GM12878 (cell line): ENCODE data around the gene MEGF11. TPM values are rescaled to one million over a fixed set of nuclear protein-coding genes. Genes with fewer than 3 reads are reported as not detected.

ENCODE experiments used
- ATAC-seq: fragments of 200-7000 bp; cut with Tn5 transposase; 3 replicates; pipeline ENCODE4 v1.9.1; 2020; ENCODE audit warnings: mild to moderate bottlenecking, moderate library complexity
- BruUV-seq: library from RNA; stranded (reverse); fragments of 400-500 nt; replicated peaks from 2 replicates; lab custom pipeline; 2021; lab: Mats Ljungman, UMichigan
- CTCF ChIA-PET: fragments of 300-600 bp; sonication (Branson Sonifier 250); formaldehyde crosslinking; extraction: SDS; loops from one replicate; lab custom pipeline; 2021; ENCODE audit warnings: inconsistent platforms; lab: Yijun Ruan, JAX
- POLR2A ChIA-PET: fragments of 350-600 bp; formaldehyde crosslinking; extraction: SDS; loops from one replicate; lab custom pipeline; 2021; ENCODE audit warnings: inconsistent platforms; lab: Charles Lee
- RAD21 ChIA-PET: fragments of 300-600 bp; sonication (Branson Sonifier 250); formaldehyde crosslinking; loops from one replicate; lab custom pipeline; 2023; ENCODE audit warnings: antibody characterized with exemption; ENCODE audit not compliant: unreplicated experiment; lab: Charles Lee
- SMC1A ChIA-PET: fragments of 300-600 bp; sonication (Branson Sonifier 250); formaldehyde crosslinking; loops from one replicate; lab custom pipeline; 2023; ENCODE audit not compliant: unreplicated experiment, uncharacterized antibody; lab: Charles Lee
- DNase-seq: peaks from one replicate; pipeline ENCODE4 v3.0.0-alpha.2; 2011; ENCODE audit warnings: low read depth, low spot score
- FAIRE-seq: peaks from 3 replicates; lab custom pipeline; 2011; peaks lifted over from hg19 to GRCh38; lab: Jason Lieb, UNC
- H2AFZ ChIP-seq: 2 replicates; pipeline ENCODE4 v1.6.0; 2011; ENCODE audit warnings: low read depth, low read length, control low read depth; ENCODE audit not compliant: control insufficient read depth
- H3K27ac ChIP-seq: 2 replicates; pipeline ENCODE4 v1.5.1; 2011; ENCODE audit warnings: control low read depth; ENCODE audit not compliant: control insufficient read depth, insufficient read depth
- H3K27me3 ChIP-seq, 2 experiments: replicated peaks in 1 of 2; 2 replicates each; pipeline versions ENCODE4 v1.6.0 to v1.6.1; 2011; ENCODE audit warnings: low read length in 1 of 2; ENCODE audit not compliant: control insufficient read depth in 2 of 2, insufficient read depth in 2 of 2
- H3K36me3 ChIP-seq, 2 experiments: 2 replicates each; pipeline ENCODE4 v1.5.1; 2011; ENCODE audit warnings: low read length in 1 of 2; ENCODE audit not compliant: control insufficient read depth in 2 of 2, insufficient read depth in 2 of 2
- H3K4me1 ChIP-seq: 2 replicates; pipeline ENCODE4 v1.6.1; 2011; ENCODE audit warnings: mild to moderate bottlenecking, low read length, moderate library complexity, mixed read lengths; ENCODE audit not compliant: control insufficient read depth, insufficient read depth
- H3K4me2 ChIP-seq: 2 replicates; pipeline ENCODE4 v1.6.0; 2011; ENCODE audit warnings: control low read depth; ENCODE audit not compliant: control insufficient read depth, insufficient read depth
- H3K4me3 ChIP-seq: fragments of 200-600 bp; sonication (generic); 2 replicates; pipeline ENCODE4 v1.5.1; 2016
- H3K79me2 ChIP-seq: 2 replicates; pipeline ENCODE4 v1.6.0; 2011; ENCODE audit warnings: low read length; ENCODE audit not compliant: control insufficient read depth, insufficient read depth
- H3K9ac ChIP-seq: 2 replicates; pipeline ENCODE4 v1.8.0; 2011; ENCODE audit warnings: low read length, control low read depth, mixed read lengths; ENCODE audit not compliant: control insufficient read depth, insufficient read depth
- H3K9me3 ChIP-seq: replicated peaks from 3 replicates; pipeline ENCODE4 v1.5.1; 2011; ENCODE audit warnings: mild to moderate bottlenecking, low read length; ENCODE audit not compliant: control insufficient read depth, insufficient read depth
- H4K20me1 ChIP-seq: 2 replicates; pipeline ENCODE4 v1.6.0; 2011; ENCODE audit not compliant: control insufficient read depth, insufficient read depth
- ATF7 ChIP-seq: fragments of 450-650 bp; IDR thresholded peaks from 2 replicates; pipeline ENCODE4 v1.6.1; 2016; ENCODE audit warnings: low read depth, mild to moderate bottlenecking
- BMI1 ChIP-seq: fragments of 450-650 bp; IDR thresholded peaks from 2 replicates; pipeline ENCODE4 v1.6.1; 2016; ENCODE audit warnings: mild to moderate bottlenecking, moderate library complexity, borderline replicate concordance
- IKZF2 ChIP-seq, 2 experiments: fragments of 450-650 bp; IDR thresholded peaks; 2 replicates each; pipeline ENCODE4 v1.6.1; 2017; ENCODE audit warnings: mild to moderate bottlenecking in 2 of 2, moderate library complexity in 2 of 2
- KLF5 ChIP-seq: fragments of 450-650 bp; IDR thresholded peaks from 2 replicates; pipeline ENCODE4 v1.6.1; 2014; ENCODE audit warnings: mild to moderate bottlenecking; ENCODE audit not compliant: partially characterized antibody
- MEF2B ChIP-seq: fragments of 450-650 bp; IDR thresholded peaks from 2 replicates; pipeline ENCODE4 v1.6.1; 2018; ENCODE audit warnings: mild to moderate bottlenecking, moderate library complexity; ENCODE audit not compliant: partially characterized antibody, poor library complexity, severe bottlenecking
- NR2C1 ChIP-seq: fragments of 450-650 bp; IDR thresholded peaks from 2 replicates; pipeline ENCODE4 v1.6.1; 2017; ENCODE audit warnings: antibody characterized with exemption, mild to moderate bottlenecking, moderate library complexity
- NRF1 ChIP-seq: conservative IDR thresholded peaks from 2 replicates; pipeline ENCODE4 v1.6.1; 2011; ENCODE audit warnings: mild to moderate bottlenecking, low read depth, low read length, improper control_type of control experiment
- POLR2AphosphoS2 ChIP-seq: IDR thresholded peaks from 2 replicates; pipeline ENCODE4 v1.6.1; 2011; ENCODE audit warnings: low read depth, mild to moderate bottlenecking, low read length, improper control_type of control experiment, moderate library complexity
- RAD51 ChIP-seq: fragments of 450-650 bp; IDR thresholded peaks from 2 replicates; pipeline ENCODE4 v1.6.1; 2016; ENCODE audit warnings: moderate library complexity, mild to moderate bottlenecking, inconsistent platforms
- RFX5 ChIP-seq: IDR thresholded peaks from 2 replicates; pipeline ENCODE4 v1.6.1; 2011; ENCODE audit warnings: low read depth, low read length, improper control_type of control experiment
- SIN3A ChIP-seq: IDR thresholded peaks from 2 replicates; pipeline ENCODE4 v1.6.1; 2012; ENCODE audit warnings: low read depth, low read length, improper control_type of control experiment
- SRF ChIP-seq, 2 experiments: IDR thresholded peaks; 2 replicates each; pipeline ENCODE4 v1.6.1; 2011; ENCODE audit warnings: low read depth in 2 of 2, low read length in 2 of 2, mild to moderate bottlenecking in 1 of 2, moderate library complexity in 1 of 2
- TCF3 ChIP-seq: IDR thresholded peaks from 2 replicates; pipeline ENCODE4 v1.6.1; 2012; ENCODE audit warnings: low read depth, mild to moderate bottlenecking, low read length, borderline replicate concordance; ENCODE audit not compliant: insufficient read depth
- WGBS: methylation state at CpG from one replicate; pipeline ENCODE4 v1.1.6; 2016; ENCODE audit warnings: low lambda C conversion rate; ENCODE audit not compliant: insufficient replicate concordance, insufficient coverage; ENCODE audit errors: missing lambda C conversion rate; 5-methylcytosine and 5-hydroxymethylcytosine counted together
- in situ Hi-C: fragments of 300-500 bp; cut with MboI; formaldehyde crosslinking; loops from 9 replicates; pipeline ENCODE4 v1.14.3; 2018; ENCODE audit warnings: mixed read lengths
- intact Hi-C: fragments of 100-400 bp; cut with micrococcal nuclease; formaldehyde crosslinking; loops from one replicate; pipeline ENCODE4 v1.14.2; 2022; ENCODE audit not compliant: unreplicated experiment
- polyA plus RNA-seq, 11 experiments: library from polyadenylated mRNA; depleted of rRNA in 4 of 11; unstranded in 6 of 11; stranded (reverse) in 5 of 11; fragments of >200 nt; fragmentation: Nextera tagmentation in 4 of 11; fragmentation: Illumina TruSeq in 1 of 11; extraction: Ambion mirVana in 4 of 11; extraction: Trizol in 1 of 11; gene quantifications; 1 replicate in 1 of 11; 2 replicates in 10 of 11; pipeline versions ENCODE4 v1.2.1 to v1.2.3, GENCODE V29; 2011 to 2016; ENCODE audit warnings: inconsistent platforms in 2 of 11, missing spikeins in 2 of 11, low read depth in 1 of 11
- total RNA-seq, 4 experiments: library from RNA; depleted of rRNA in 3 of 4; stranded (reverse); fragments of >200 nt in 3 of 4; fragmentation: Illumina TruSeq in 1 of 4; extraction: Trizol in 1 of 4; gene quantifications; 2 replicates each; pipeline versions ENCODE4 v1.2.1 to v1.2.3, GENCODE V29; 2013 to 2021
- TF ChIP-seq, protein P1 (sequence below): fragments of 450-650 bp; formaldehyde crosslinking; IDR thresholded peaks from 2 replicates; pipeline ENCODE4 v1.5.0; 2022; ENCODE audit warnings: mild to moderate bottlenecking, missing genetic modification characterization
- TF ChIP-seq, protein P2 (sequence below): IDR thresholded peaks from 2 replicates; pipeline ENCODE4 v1.6.1; 2011; ENCODE audit warnings: low read depth, mild to moderate bottlenecking, low read length, moderate library complexity, borderline replicate concordance; ENCODE audit errors: extremely low read depth
- TF ChIP-seq, protein P3 (sequence below): fragments of 450-650 bp; IDR thresholded peaks from 2 replicates; pipeline ENCODE4 v1.6.1; 2016; ENCODE audit warnings: mild to moderate bottlenecking, moderate library complexity, borderline replicate concordance

Gene MEGF11
- total and polyA plus RNA-seq, 10 of the 15 experiments (the other 5 are each of a cell fraction or from before 2014, with no cell fraction given), result 0.03 to 1.7 (median 0.49) TPM

DNA sequence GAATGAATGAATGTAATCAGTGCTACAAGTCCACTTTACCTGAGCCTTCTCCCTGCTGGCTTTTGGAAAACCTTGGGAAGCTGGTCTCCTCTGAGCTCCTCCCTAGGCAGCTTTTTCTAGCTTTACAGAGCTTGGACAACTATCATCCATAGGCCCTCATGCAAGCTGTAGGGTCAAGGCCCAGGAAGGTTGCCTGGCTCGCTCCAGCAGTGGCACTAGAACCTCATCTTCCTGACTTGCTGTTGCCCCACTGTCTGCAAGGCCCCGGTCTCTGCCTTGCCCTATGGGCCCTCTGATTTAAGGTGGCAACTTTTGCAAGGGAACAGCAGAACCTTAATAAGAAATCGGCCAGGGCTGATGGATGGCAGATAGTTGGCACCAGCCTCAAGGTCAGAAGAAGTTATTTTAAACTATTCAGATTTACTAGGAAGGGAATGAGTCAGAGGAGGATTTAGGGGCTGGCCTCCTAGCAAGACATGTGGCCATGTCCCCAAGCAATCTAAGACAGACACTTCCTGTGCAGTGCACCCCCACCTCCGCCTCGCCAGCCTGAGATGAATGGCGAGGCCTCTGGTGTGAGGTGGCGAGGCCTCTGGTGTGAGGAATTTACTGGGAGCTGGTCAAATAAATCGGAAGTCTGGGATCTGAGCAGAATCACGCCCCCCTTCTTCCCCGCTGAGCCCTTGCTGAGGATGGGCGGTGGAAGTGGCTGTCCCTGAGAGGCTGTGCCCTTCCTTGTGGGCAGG is 180.8 kb downstream of the MEGF11 start:
- no peak for FAIRE-seq
- BruUV-seq, result no TSS peak
- TF ChIP-seq NRF1, result no peak
- TF ChIP-seq, protein P1, sequence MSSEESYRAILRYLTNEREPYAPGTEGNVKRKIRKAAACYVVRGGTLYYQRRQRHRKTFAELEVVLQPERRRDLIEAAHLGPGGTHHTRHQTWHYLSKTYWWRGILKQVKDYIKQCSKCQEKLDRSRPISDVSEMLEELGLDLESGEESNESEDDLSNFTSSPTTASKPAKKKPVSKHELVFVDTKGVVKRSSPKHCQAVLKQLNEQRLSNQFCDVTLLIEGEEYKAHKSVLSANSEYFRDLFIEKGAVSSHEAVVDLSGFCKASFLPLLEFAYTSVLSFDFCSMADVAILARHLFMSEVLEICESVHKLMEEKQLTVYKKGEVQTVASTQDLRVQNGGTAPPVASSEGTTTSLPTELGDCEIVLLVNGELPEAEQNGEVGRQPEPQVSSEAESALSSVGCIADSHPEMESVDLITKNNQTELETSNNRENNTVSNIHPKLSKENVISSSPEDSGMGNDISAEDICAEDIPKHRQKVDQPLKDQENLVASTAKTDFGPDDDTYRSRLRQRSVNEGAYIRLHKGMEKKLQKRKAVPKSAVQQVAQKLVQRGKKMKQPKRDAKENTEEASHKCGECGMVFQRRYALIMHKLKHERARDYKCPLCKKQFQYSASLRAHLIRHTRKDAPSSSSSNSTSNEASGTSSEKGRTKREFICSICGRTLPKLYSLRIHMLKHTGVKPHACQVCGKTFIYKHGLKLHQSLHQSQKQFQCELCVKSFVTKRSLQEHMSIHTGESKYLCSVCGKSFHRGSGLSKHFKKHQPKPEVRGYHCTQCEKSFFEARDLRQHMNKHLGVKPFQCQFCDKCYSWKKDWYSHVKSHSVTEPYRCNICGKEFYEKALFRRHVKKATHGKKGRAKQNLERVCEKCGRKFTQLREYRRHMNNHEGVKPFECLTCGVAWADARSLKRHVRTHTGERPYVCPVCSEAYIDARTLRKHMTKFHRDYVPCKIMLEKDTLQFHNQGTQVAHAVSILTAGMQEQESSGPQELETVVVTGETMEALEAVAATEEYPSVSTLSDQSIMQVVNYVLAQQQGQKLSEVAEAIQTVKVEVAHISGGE (CRISPR knock-in tag), result no peak
- no peak for TF ChIP-seq BMI1
- TF ChIP-seq RAD51, result no peak
- TF ChIP-seq SIN3A, result no peak
- TF ChIP-seq SRF (IDR thresholded peaks at IDR 0.05; ENCODE audit: low read depth in 2 of 2, low read length in 2 of 2), result no peak
- TF ChIP-seq MEF2B, result no peak
- TF ChIP-seq KLF5, result no peak
- no peak for TF ChIP-seq ATF7
- TF ChIP-seq TCF3, result no peak
- TF ChIP-seq NR2C1, result no peak
- TF ChIP-seq, protein P2, sequence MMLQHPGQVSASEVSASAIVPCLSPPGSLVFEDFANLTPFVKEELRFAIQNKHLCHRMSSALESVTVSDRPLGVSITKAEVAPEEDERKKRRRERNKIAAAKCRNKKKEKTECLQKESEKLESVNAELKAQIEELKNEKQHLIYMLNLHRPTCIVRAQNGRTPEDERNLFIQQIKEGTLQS, result no peak
- TF ChIP-seq POLR2AphosphoS2, result no peak
- TF ChIP-seq, protein P3, sequence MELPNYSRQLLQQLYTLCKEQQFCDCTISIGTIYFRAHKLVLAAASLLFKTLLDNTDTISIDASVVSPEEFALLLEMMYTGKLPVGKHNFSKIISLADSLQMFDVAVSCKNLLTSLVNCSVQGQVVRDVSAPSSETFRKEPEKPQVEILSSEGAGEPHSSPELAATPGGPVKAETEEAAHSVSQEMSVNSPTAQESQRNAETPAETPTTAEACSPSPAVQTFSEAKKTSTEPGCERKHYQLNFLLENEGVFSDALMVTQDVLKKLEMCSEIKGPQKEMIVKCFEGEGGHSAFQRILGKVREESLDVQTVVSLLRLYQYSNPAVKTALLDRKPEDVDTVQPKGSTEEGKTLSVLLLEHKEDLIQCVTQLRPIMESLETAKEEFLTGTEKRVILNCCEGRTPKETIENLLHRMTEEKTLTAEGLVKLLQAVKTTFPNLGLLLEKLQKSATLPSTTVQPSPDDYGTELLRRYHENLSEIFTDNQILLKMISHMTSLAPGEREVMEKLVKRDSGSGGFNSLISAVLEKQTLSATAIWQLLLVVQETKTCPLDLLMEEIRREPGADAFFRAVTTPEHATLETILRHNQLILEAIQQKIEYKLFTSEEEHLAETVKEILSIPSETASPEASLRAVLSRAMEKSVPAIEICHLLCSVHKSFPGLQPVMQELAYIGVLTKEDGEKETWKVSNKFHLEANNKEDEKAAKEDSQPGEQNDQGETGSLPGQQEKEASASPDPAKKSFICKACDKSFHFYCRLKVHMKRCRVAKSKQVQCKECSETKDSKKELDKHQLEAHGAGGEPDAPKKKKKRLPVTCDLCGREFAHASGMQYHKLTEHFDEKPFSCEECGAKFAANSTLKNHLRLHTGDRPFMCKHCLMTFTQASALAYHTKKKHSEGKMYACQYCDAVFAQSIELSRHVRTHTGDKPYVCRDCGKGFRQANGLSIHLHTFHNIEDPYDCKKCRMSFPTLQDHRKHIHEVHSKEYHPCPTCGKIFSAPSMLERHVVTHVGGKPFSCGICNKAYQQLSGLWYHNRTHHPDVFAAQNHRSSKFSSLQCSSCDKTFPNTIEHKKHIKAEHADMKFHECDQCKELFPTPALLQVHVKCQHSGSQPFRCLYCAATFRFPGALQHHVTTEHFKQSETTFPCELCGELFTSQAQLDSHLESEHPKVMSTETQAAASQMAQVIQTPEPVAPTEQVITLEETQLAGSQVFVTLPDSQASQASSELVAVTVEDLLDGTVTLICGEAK, result no peak
- TF ChIP-seq IKZF2 (IDR thresholded peaks at IDR 0.05), result no peak
- no peak for TF ChIP-seq RFX5

More for the DNA sequence above, 180.8 kb downstream of the MEGF11 start:
- Histone ChIP-seq H3K27ac (no peak overlapping the region), H4K20me1 (no peaks in the 10 kb centered on the region), H2AFZ (no peak overlapping the region), H3K79me2 (no peaks in the 10 kb centered on the region), H3K9me3 (no peaks in the 10 kb centered on the region), H3K36me3 (no peaks in the 10 kb centered on the region), H3K4me1 (no peaks in the 10 kb centered on the region), H3K27me3 (no peaks in the 10 kb centered on the region), H3K9ac (no peak overlapping the region), H3K4me2 (no peak overlapping the region; the same call in 1 of the 2 replicates), H3K4me3 (no peak overlapping the region)
- ATAC-seq, result peak; percentile 60
- in situ Hi-C loops, result no loop called here
- intact Hi-C loops, result no loop called here
- 22% methylated on average over 11 of the region's 11 CpGs for WGBS
- ChIA-PET SMC1A (no interaction called here), RAD21 (no interaction called here), CTCF (interaction anchor here (2.0 to 3.0 kb wide), 2 partner anchors 9 to 13 kb away, joined by 4 to 11 read pairs; no protein-coding TSS in a partner anchor), POLR2A (no interaction called here)
- DNase-seq, result no peak
